Activated CD8-positive, alpha-beta T cell treated with anti-CD3 and anti-CD28 coated beads for 36 hours (primary cell): Measurements from ENCODE around the gene GFOD2. TPM values are rescaled to one million over a fixed set of nuclear protein-coding genes. Genes with fewer than 3 reads are reported as not detected.
"Not testable (repeated sequence)": the region's sequence is repeated elsewhere in the genome, so short reads cannot be mapped to it uniquely, and the experiment has no call there.

ENCODE experiments used
- ATAC-seq: fragments of 200-7000 bp; cut with Tn5 transposase; one replicate; pipeline ENCODE4 v1.10.0; 2021; ENCODE audit warnings: mild to moderate bottlenecking, moderate library complexity
- CTCF ChIA-PET: fragments of 350-600 bp; sonication (Branson Sonifier 250); formaldehyde crosslinking; loops from one replicate; lab custom pipeline; 2021; ENCODE audit warnings: antibody characterized with exemption; lab: Charles Lee
- POLR2A ChIA-PET: fragments of 350-600 bp; sonication (Branson Sonifier 250); formaldehyde crosslinking; loops from one replicate; lab custom pipeline; 2021; ENCODE audit warnings: antibody characterized with exemption; lab: Charles Lee
- DNase-seq: peaks from one replicate; pipeline ENCODE4 v3.0.0-alpha.2; 2020
- H3K27ac Mint-ChIP-seq: one replicate; pipeline ENCODE4 v1.8.0; 2021; ENCODE audit warnings: mild to moderate bottlenecking, mixed read lengths
- H3K27me3 Mint-ChIP-seq: one replicate; pipeline ENCODE4 v1.8.0; 2021; ENCODE audit warnings: mixed read lengths
- H3K36me3 Mint-ChIP-seq: one replicate; pipeline ENCODE4 v1.8.0; 2021; ENCODE audit warnings: low read depth, mixed read lengths
- H3K4me1 Mint-ChIP-seq: one replicate; pipeline ENCODE4 v1.8.0; 2021; ENCODE audit warnings: low read depth, mixed read lengths
- H3K4me3 Mint-ChIP-seq: one replicate; pipeline ENCODE4 v1.8.0; 2021; ENCODE audit warnings: mild to moderate bottlenecking, moderate library complexity, mixed read lengths
- H3K9me3 Mint-ChIP-seq: one replicate; pipeline ENCODE4 v1.8.0; 2021; ENCODE audit warnings: mixed read lengths
- CTCF ChIP-seq: fragments of 200-600 bp; IDR thresholded peaks from one replicate; pipeline ENCODE4 v1.8.0; 2022; ENCODE audit warnings: antibody characterized with exemption, mild to moderate bottlenecking
- intact Hi-C: fragments of 100-400 bp; cut with micrococcal nuclease; formaldehyde crosslinking; loops from one replicate; pipeline ENCODE4 v1.10.0; 2022
- total RNA-seq, 2 experiments: library from RNA; stranded (reverse); gene quantifications; one replicate each; pipeline ENCODE4 v1.2.3, GENCODE V29; 2021

The GFOD2 gene
- total RNA-seq, 2 experiments from 2014 or later, result 11.6 to 14.1 TPM

GRCh38 chr16:67758966-67759365 is 39.9 kb upstream of the GFOD2 start:
- no peak overlapping the region for H3K4me3 Mint-ChIP-seq
- intact Hi-C loops, result no loop called here
- H3K27me3 Mint-ChIP-seq, result no peaks in the 10 kb centered on the region
- POLR2A ChIA-PET, result no interaction called here
- H3K36me3 Mint-ChIP-seq, result peaks cover 1% of the 10 kb centered on the region
- ATAC-seq (no peak), DNase-seq (no peak)
- H3K9me3 Mint-ChIP-seq, result no peaks in the 10 kb centered on the region
- H3K4me1 Mint-ChIP-seq, result peaks cover 9% of the 10 kb centered on the region
- H3K27ac Mint-ChIP-seq, result no peak overlapping the region
- CTCF ChIA-PET, result interaction anchor here (2.3 kb wide), 1 partner anchor 58 kb away, joined by 8 read pairs; no protein-coding TSS in a partner anchor
- TF ChIP-seq CTCF, result no peak

DNA sequence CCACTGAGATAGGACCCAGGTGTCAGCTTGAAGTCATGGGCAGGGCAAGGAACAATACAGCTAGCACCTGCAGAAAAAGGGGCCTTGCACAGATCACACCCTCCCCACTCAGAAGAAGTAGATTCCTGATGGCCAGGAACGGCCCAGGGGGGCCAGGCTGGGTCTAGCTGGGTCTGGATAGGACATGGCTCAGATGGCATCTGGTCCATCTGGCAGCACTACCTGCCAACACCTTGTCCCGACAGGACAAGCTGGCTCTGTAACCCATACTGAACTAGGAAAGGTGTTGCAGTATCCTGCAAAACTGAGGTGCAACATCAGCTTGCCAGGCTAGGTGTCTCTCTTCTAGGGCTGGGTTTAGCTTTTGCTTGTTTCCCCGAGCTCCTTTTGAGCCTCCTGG is 38.9 kb upstream of the GFOD2 start:
- no peaks in the 10 kb centered on the region for H3K9me3 Mint-ChIP-seq
- CTCF ChIA-PET, result interaction anchor here (1.3 to 2.3 kb wide), 2 partner anchors 59 to 88 kb away, joined by 4 to 8 read pairs; no protein-coding TSS in a partner anchor
- no peaks in the 10 kb centered on the region for H3K27me3 Mint-ChIP-seq
- no peak for DNase-seq
- no peak for ATAC-seq
- H3K4me3 Mint-ChIP-seq, result no peak overlapping the region
- peaks cover 4% of the 10 kb centered on the region for H3K36me3 Mint-ChIP-seq
- no peak for TF ChIP-seq CTCF
- peaks cover 9% of the 10 kb centered on the region for H3K4me1 Mint-ChIP-seq
- no peak overlapping the region for H3K27ac Mint-ChIP-seq
- intact Hi-C loops, result no loop called here
- POLR2A ChIA-PET, result interaction anchor here (1.0 kb wide), 1 partner anchor 176 kb away, joined by 3 read pairs; no protein-coding TSS in a partner anchor

DNA sequence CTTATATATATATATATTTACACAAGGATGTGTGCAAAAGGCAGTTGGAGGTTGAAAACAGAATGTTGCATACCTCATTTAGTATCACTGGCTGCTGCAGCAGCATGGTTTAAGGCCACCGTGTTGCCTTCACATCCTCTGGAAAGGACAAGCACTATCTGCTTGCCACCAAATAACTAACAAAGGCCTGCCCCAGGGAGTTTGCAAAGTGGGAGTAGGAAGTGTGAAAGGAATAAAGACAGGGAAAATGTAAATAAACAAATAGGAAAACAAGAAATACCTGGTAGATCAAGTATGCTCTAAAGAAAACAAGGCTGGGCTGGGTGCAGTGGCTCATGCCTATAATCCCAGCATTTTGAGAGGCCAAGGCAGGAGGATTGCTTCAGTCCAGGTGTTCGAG is 33.5 kb upstream of the GFOD2 start:
- TF ChIP-seq CTCF, result no peak
- no peak for DNase-seq
- no peak for ATAC-seq
- H3K27me3 Mint-ChIP-seq, result no peaks in the 10 kb centered on the region
- no peak overlapping the region for H3K4me3 Mint-ChIP-seq
- CTCF ChIA-PET, result interaction anchor here (1.3 kb wide), 1 partner anchor 64 kb away, joined by 6 read pairs; no protein-coding TSS in a partner anchor
- intact Hi-C loops, result no loop called here
- H3K36me3 Mint-ChIP-seq, result peaks cover 3% of the 10 kb centered on the region
- no peaks in the 10 kb centered on the region for H3K4me1 Mint-ChIP-seq
- POLR2A ChIA-PET, result no interaction called here
- no peaks in the 10 kb centered on the region for H3K9me3 Mint-ChIP-seq
- no peak overlapping the region for H3K27ac Mint-ChIP-seq

- POLR2A ChIA-PET, H3K27ac Mint-ChIP-seq, H3K27me3 Mint-ChIP-seq, ATAC-seq, intact Hi-C loops, DNase-seq, H3K36me3 Mint-ChIP-seq, H3K4me3 Mint-ChIP-seq, H3K4me1 Mint-ChIP-seq, H3K9me3 Mint-ChIP-seq: not testable (repeated sequence)
- CTCF ChIA-PET, result interaction anchor here (0.7 kb wide), 1 partner anchor 61 kb away, joined by 3 read pairs; no protein-coding TSS in a partner anchor
Measured at GRCh38 chr16:67751331-67751730, 32.2 kb upstream of the GFOD2 start.

DNA sequence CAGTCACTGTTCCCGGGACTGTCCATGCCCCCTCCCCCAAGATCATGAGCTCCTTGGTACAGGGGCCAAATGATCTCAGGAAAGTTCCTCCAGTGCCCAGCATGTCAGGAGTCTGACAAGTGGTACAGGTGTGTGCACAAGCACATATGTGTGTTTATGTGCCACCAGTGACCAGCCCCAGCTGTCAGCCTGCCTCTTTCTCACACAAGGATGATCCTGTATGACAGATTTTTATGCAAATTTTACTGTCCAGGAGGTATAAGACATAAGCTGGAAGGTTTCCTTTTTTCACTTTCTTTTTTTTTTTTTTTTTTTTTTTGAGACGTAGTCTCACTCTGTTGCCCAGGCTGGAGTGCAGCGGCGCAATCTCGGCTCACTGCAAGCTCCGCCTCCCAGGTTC is 31.4 kb upstream of the GFOD2 start:
- no peak for TF ChIP-seq CTCF
- Mint-ChIP-seq H3K27ac (no peak overlapping the region), H3K4me3 (no peak overlapping the region), H3K4me1 (no peaks in the 10 kb centered on the region), H3K36me3 (peaks cover 3% of the 10 kb centered on the region), H3K27me3 (no peaks in the 10 kb centered on the region), H3K9me3 (no peaks in the 10 kb centered on the region)
- ChIA-PET CTCF (interaction anchor here (1.6 kb wide), 1 partner anchor 133 kb away, joined by 3 read pairs; no protein-coding TSS in a partner anchor), POLR2A (no interaction called here)
- no peak for ATAC-seq
- no peak for DNase-seq
- intact Hi-C loops, result no loop called here
